ENCODE measurements around the gene TBC1D8. TPM values are rescaled to one million over a fixed set of nuclear protein-coding genes. Genes with fewer than 3 reads are reported as not detected.

The TBC1D8 gene
- total RNA-seq, 1 donor from 2014 or later: 25.3 TPM

DNA sequence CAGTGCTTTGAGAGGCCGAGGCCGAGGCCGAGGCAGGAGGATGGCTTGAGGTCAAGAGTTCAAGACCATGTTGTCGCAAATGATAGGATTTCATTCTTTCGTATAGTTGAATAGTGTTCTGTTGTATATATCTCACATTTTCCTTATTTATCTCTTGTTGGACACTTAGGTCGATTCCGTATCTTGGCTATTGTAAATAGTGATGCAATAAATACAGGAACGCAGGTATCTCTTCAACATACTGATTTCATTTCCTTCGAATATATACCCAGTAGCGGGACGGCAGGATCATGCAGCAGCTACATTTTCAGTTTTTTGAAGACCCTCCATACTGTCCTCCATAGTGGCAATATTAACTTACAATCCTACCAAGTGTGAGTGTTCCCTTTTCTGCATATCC is 4.1 kb downstream of the TBC1D8 start:
- no peaks in the 10 kb centered on the region for H3K36me3 ChIP-seq (ENCODE audit: control insufficient read depth, insufficient read depth, low read length)
- no peaks in the 10 kb centered on the region for H3K27me3 ChIP-seq (ENCODE audit: control insufficient read depth, insufficient read depth, low read length)
- FAIRE-seq (no peak), DNase-seq (ENCODE audit: low read depth) (no peak)
- H3K4me3 ChIP-seq (ENCODE audit: low read depth, low read length): no peak overlapping the region
- TF ChIP-seq, protein P1, sequence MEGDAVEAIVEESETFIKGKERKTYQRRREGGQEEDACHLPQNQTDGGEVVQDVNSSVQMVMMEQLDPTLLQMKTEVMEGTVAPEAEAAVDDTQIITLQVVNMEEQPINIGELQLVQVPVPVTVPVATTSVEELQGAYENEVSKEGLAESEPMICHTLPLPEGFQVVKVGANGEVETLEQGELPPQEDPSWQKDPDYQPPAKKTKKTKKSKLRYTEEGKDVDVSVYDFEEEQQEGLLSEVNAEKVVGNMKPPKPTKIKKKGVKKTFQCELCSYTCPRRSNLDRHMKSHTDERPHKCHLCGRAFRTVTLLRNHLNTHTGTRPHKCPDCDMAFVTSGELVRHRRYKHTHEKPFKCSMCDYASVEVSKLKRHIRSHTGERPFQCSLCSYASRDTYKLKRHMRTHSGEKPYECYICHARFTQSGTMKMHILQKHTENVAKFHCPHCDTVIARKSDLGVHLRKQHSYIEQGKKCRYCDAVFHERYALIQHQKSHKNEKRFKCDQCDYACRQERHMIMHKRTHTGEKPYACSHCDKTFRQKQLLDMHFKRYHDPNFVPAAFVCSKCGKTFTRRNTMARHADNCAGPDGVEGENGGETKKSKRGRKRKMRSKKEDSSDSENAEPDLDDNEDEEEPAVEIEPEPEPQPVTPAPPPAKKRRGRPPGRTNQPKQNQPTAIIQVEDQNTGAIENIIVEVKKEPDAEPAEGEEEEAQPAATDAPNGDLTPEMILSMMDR (IDR thresholded peaks at IDR 0.05; ENCODE audit: insufficient read depth, low read length, severe bottlenecking): no peak

DNA sequence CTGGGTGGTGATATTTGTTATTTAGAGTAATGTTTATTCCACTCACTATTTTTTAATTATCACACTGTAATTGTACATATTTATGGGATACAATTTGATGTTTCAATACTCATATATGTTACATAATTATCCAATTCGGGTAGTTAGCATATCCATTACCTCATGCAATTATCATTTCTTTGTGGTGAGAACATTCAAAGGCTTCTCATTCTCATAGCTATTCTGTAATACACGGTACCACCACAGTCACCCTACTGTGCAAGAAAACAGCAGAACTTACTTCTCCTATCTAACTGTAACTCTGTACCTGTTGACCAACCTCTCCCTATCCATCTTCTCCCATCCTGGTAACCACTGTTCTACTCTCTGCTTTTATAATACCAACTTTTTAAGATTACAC is 4.6 kb downstream of the TBC1D8 start:
- FAIRE-seq (no peak), DNase-seq (ENCODE audit: low read depth) (no peak)
- no peaks in the 10 kb centered on the region for H3K27me3 ChIP-seq (ENCODE audit: control insufficient read depth, insufficient read depth, low read length)
- TF ChIP-seq, protein P1 (IDR thresholded peaks at IDR 0.05; ENCODE audit: insufficient read depth, low read length, severe bottlenecking): no peak
- no peaks in the 10 kb centered on the region for H3K36me3 ChIP-seq (ENCODE audit: control insufficient read depth, insufficient read depth, low read length)
- H3K4me3 ChIP-seq (ENCODE audit: low read depth, low read length): no peak overlapping the region

DNA sequence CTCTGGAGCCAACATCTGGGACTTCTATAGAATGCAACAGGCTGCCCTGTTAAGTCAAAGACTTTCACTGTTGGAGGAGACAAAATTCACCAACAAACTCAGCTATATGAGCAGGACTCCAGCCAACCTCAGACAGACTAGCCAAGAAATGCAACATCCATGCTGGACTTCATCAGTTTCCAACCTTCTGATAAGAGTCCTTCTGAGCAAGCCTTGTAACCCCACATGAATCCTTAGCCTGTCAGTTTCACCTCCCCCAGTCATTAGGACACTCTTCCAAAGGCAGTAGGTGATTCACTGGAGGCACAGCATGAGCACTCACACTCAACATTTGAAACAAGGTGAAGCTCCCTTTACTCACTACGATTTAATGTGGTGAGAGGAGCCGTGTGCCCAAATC is 5.8 kb downstream of the TBC1D8 start:
- TF ChIP-seq, protein P1 (IDR thresholded peaks at IDR 0.05; ENCODE audit: insufficient read depth, low read length, severe bottlenecking): no peak
- FAIRE-seq: no peak
- no peaks in the 10 kb centered on the region for H3K27me3 ChIP-seq (ENCODE audit: control insufficient read depth, insufficient read depth, low read length)

DNA sequence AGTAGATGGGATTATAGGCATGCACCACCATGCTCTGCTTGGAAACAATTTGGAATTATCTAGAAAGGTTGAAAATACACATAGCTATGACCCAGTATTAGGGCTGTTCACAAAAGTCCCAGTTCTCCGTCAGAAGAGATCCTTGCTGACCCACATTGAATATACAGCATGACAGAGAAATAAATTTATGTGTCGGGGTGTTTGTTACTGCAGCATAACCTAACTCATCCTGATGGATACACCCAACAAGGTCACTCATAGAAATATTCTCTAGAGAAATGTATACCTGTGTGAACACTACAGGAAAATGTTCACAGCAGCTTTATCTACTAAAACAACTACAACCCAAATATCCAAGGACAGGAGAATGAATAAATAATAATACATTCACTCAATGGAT is 9.0 kb downstream of the TBC1D8 start:
- TF ChIP-seq, protein P1 (IDR thresholded peaks at IDR 0.05; ENCODE audit: insufficient read depth, low read length, severe bottlenecking): no peak
- no peak for DNase-seq (ENCODE audit: low read depth)

More for the DNA sequence above, 5.8 kb downstream of the TBC1D8 start:
- DNase-seq (ENCODE audit: low read depth): peak; percentile 76
- no peak overlapping the region for H3K4me3 ChIP-seq (ENCODE audit: low read depth, low read length)
- H3K36me3 ChIP-seq (ENCODE audit: control insufficient read depth, insufficient read depth, low read length): no peaks in the 10 kb centered on the region

DNA sequence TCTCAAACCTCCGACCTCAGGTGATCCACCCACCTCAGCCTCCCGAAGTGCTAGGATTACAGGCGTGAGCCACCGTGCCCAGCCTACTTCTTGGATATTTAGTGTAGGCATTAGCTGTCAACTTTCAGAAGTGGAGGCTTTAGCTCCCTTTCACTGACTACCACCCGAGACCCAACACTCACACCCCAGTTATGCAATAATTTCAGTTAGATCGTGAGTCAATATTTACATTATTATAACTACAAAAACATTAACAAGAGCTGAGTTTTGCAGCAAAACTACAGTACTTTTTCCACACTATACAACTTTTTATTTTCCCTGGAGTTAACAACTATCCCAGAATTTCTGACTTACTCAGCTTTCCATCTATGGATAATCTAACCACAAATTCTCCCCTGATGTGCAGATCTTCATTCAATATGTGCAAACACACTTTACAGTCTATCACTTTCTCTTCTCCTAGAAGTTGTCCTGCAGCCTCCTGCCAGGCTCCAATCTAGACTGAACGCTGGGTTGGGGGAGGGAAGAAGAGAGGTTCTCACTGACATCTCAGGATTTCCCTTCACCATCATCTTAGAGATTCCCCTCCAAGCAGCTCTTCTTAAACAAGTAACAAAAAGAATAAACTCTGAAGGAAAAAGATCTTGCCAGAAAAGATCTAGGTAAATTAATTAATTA is 10.1 kb downstream of the TBC1D8 start:
- Histone ChIP-seq H3K36me3 (ENCODE audit: control insufficient read depth, insufficient read depth, low read length) (no peaks in the 10 kb centered on the region), H3K4me3 (ENCODE audit: low read depth, low read length) (no peak overlapping the region), H3K27me3 (ENCODE audit: control insufficient read depth, insufficient read depth, low read length) (no peaks in the 10 kb centered on the region)
- TF ChIP-seq, protein P1 (IDR thresholded peaks at IDR 0.05; ENCODE audit: insufficient read depth, low read length, severe bottlenecking): no peak
- FAIRE-seq: no peak
- DNase-seq (ENCODE audit: low read depth): peak; percentile 82

More for the DNA sequence above, 9.0 kb downstream of the TBC1D8 start:
- Histone ChIP-seq H3K27me3 (ENCODE audit: control insufficient read depth, insufficient read depth, low read length) (no peaks in the 10 kb centered on the region), H3K4me3 (ENCODE audit: low read depth, low read length) (no peak overlapping the region), H3K36me3 (ENCODE audit: control insufficient read depth, insufficient read depth, low read length) (no peaks in the 10 kb centered on the region)
- no peak for FAIRE-seq

DNA sequence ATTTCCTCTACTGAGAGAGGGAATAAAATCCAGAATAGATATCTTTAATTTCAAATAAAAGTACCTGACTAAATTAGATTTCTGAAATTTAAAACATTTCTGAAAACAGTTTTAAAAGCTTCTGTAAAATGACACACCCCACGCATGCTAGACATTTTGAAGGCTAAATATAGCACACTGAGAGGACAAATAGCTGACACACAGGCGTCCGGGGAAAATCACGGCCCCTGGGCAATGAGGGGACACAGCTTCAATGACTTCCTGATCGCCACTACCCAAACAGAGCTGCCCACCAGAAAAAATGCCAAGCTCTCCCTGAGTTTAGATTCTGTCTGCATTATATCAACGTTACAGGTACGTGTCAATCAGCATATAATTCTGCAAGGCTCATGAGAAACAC is 10.9 kb downstream of the TBC1D8 start:
- Histone ChIP-seq H3K27me3 (ENCODE audit: control insufficient read depth, insufficient read depth, low read length) (no peaks in the 10 kb centered on the region), H3K4me3 (ENCODE audit: low read depth, low read length) (no peak overlapping the region), H3K36me3 (ENCODE audit: control insufficient read depth, insufficient read depth, low read length) (no peaks in the 10 kb centered on the region)
- TF ChIP-seq, protein P1 (IDR thresholded peaks at IDR 0.05; ENCODE audit: insufficient read depth, low read length, severe bottlenecking): no peak
- FAIRE-seq (no peak), DNase-seq (ENCODE audit: low read depth) (no peak)

Measured in bronchial epithelial cell (primary cell).